ENCODE results near the gene TECPR1.

- TF ChIP-seq CTCF (IDR thresholded peaks at IDR 0.05): no peak
- no peak for TF ChIP-seq POLR2A (IDR thresholded peaks at IDR 0.05)
These were observed 4.4 kb upstream of the TECPR1 start for GRCh38 chr7:98256431-98256830.
